Thymus (tissue), 11 donors: ENCODE results near the gene ABCD1. TPM values are rescaled to one million over a fixed set of nuclear protein-coding genes. Genes with fewer than 3 reads are reported as not detected.

Experiments
- DNase-seq, 9 donors: peaks; one replicate each; pipeline ENCODE4 v3.0.0-alpha.2; 2013; ENCODE audit warnings: low spot score in 9 of 9, low read depth in 6 of 9, missing footprints in 1 of 9
- H3K27ac ChIP-seq, 2 donors: one replicate each; pipeline ENCODE4 v1.5.1; 2013; ENCODE audit warnings: control low read depth in 1 of 2, low read depth in 1 of 2, low read length in 1 of 2, mild to moderate bottlenecking in 1 of 2, moderate library complexity in 1 of 2
- H3K27me3 ChIP-seq, 2 donors: one replicate each; pipeline ENCODE4 v1.5.1; 2013; ENCODE audit warnings: low read length in 1 of 2; ENCODE audit not compliant: control insufficient read depth in 2 of 2, insufficient read depth in 1 of 2
- H3K36me3 ChIP-seq, 2 donors: one replicate each; pipeline ENCODE4 v1.5.1; 2013; ENCODE audit warnings: low read length in 1 of 2, mild to moderate bottlenecking in 1 of 2, moderate library complexity in 1 of 2; ENCODE audit not compliant: control insufficient read depth in 2 of 2, insufficient read depth in 2 of 2
- H3K4me1 ChIP-seq, 2 donors: one replicate each; pipeline ENCODE4 v1.5.1; 2013; ENCODE audit warnings: low read length in 2 of 2; ENCODE audit not compliant: control insufficient read depth in 2 of 2, insufficient read depth in 2 of 2
- H3K4me3 ChIP-seq, 2 donors: one replicate each; pipeline ENCODE4 v1.5.1; 2013; ENCODE audit warnings: low read length in 2 of 2, control low read depth in 1 of 2, mild to moderate bottlenecking in 1 of 2
- H3K9me3 ChIP-seq, 2 donors: one replicate each; pipeline ENCODE4 v1.5.1; 2013; ENCODE audit warnings: low read length in 1 of 2, mild to moderate bottlenecking in 1 of 2; ENCODE audit not compliant: control insufficient read depth in 2 of 2, insufficient read depth in 1 of 2
- WGBS: extraction: QIAGEN DNeasy Blood & Tissue Kit; methylation state at CpG from one replicate; pipeline ENCODE4 v1.1.7; 2013; 5-methylcytosine and 5-hydroxymethylcytosine counted together
- polyA plus RNA-seq: library from polyadenylated mRNA; stranded (reverse); fragments of 200-250 nt; gene quantifications from one replicate; pipeline ENCODE4 v1.2.3, GENCODE V29; 2013
- total RNA-seq: library from RNA; stranded (reverse); fragments of 120-200 nt; gene quantifications from one replicate; pipeline ENCODE4 v1.2.4, GENCODE V29; 2013
- donor health status: healthy.

ABCD1 gene
- total and polyA plus RNA-seq, 2 donors: 4.7 to 6.8 TPM

DNA sequence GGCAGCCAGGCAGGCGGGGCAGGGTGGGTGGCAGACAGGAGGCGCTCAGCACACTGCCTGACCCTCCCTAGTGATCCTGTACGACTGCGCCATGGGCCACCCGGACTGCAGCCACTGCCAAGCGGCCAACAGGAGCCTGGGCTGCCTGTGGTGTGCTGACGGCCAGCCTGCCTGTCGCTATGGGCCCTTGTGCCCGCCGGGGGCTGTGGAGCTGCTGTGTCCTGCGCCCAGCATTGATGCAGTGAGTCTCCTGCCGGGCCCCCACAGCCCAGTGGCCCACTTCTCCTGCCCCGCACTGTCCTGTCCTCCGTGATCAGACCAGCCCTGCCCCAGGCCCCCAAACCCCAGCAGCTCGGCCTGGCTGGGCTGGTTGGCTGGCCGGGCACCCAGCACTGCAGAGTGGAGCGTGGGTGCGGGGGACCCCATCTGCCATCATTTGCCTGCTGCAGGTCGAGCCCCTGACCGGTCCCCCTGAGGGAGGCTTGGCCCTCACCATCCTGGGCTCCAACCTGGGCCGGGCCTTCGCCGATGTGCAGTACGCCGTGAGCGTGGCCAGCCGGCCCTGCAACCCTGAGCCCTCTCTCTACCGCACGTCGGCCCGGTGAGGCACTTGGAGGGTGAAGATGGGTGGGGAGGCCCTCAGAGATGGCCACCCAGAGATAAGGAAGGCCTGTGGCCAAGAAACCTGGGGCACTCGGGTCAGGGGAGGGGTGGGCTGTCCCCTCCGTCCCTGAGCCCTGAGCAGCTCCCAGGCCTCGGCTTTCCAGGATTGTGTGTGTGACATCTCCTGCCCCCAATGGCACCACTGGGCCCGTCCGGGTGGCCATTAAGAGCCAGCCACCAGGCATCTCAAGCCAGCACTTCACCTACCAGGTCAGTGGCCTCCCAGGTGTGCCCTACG lies 47.0 kb downstream of the ABCD1 start:
- peaks cover 0 to 2% of the 10 kb centered on the region in 2 donors for H3K27me3 ChIP-seq
- no peak overlapping the region for H3K4me3 ChIP-seq
- WGBS: 96% methylated on average over 37 of the region's 37 CpGs
- peaks cover 0 to under 1% of the 10 kb centered on the region in 2 donors for H3K4me1 ChIP-seq
- H3K27ac ChIP-seq: no peak overlapping the region
- H3K9me3 ChIP-seq: no peaks in the 10 kb centered on the region
- no peaks in the 10 kb centered on the region for H3K36me3 ChIP-seq
- no peak for DNase-seq

DNA sequence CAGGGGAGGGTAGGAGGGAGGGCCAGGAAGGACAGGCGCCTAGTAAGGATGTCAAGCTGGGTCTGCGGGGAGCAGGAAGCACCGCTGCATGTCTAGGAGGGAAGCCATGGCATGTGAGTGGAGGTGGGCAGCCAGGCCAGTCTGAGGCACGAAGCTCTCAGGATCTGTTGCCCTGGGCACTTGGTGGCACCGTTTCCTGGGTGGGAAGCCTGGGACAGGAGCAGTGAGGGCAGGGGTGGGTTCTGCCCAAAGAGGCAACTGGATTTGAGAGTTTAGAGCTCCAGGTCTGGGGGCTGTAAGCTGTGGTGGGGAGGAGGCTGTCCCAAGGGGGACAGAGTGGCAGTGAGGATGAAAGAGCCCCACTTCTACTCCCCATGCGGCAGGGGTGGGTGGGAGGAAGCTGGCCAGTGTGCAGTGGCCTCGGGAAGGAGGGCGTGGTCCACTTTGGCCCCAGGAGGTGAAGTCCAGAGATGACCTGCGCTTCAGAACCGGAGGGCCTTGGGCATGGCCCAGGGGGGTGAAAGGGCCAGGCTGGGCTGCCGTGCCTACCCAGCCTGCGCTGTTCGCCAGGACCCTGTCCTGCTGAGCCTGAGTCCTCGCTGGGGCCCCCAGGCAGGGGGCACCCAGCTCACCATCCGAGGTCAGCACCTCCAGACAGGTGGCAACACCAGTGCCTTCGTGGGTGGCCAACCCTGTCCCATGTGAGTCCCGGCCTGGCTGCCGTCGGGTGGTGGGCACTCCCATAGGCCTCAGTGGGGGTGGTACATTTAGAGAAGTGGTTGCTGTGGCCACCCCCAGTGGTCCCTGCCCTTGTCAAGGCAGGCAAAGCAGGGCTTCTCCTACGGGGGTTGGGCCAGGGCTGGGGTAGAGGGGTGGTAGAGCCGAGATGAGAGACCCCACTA lies 47.9 kb downstream of the ABCD1 start:
- H3K9me3 ChIP-seq: no peaks in the 10 kb centered on the region
- H3K27ac ChIP-seq: no peak overlapping the region
- no peaks in the 10 kb centered on the region for H3K36me3 ChIP-seq
- H3K4me3 ChIP-seq: no peak overlapping the region
- 91% methylated on average over 21 of the region's 21 CpGs for WGBS
- H3K27me3 ChIP-seq: peaks cover 0 to 2% of the 10 kb centered on the region in 2 donors
- H3K4me1 ChIP-seq: no peaks in the 10 kb centered on the region
- DNase-seq: no peak

GRCh38 chrX:153773218-153773611 lies 48.6 kb downstream of the ABCD1 start:
- no peaks in the 10 kb centered on the region for H3K4me1 ChIP-seq
- peaks cover 0 to 5% of the 10 kb centered on the region in 2 donors for H3K27me3 ChIP-seq
- H3K9me3 ChIP-seq: no peaks in the 10 kb centered on the region
- WGBS: 97% methylated on average over 23 of the region's 23 CpGs
- no peak for DNase-seq
- H3K4me3 ChIP-seq: no peak overlapping the region
- H3K36me3 ChIP-seq: no peaks in the 10 kb centered on the region
- no peak overlapping the region for H3K27ac ChIP-seq

GRCh38 chrX:153773741-153774575 lies 49.3 kb downstream of the ABCD1 start:
- no peaks in the 10 kb centered on the region for H3K9me3 ChIP-seq
- 94% methylated on average over 48 of the region's 48 CpGs for WGBS
- DNase-seq: no peak

GRCh38 chrX:153774576-153775292 lies 50.1 kb downstream of the ABCD1 start:
- H3K9me3 ChIP-seq: no peaks in the 10 kb centered on the region
- WGBS: 93% methylated on average over 36 of the region's 37 CpGs
- H3K4me3 ChIP-seq: no peak overlapping the region
- H3K27me3 ChIP-seq: peaks cover 0 to 8% of the 10 kb centered on the region in 2 donors
- no peaks in the 10 kb centered on the region for H3K36me3 ChIP-seq
- H3K4me1 ChIP-seq: no peaks in the 10 kb centered on the region
- no peak for DNase-seq
- H3K27ac ChIP-seq: no peak overlapping the region

More at GRCh38 chrX:153773741-153774575, 49.3 kb downstream of the ABCD1 start:
- Histone ChIP-seq H3K4me3 (no peak overlapping the region), H3K4me1 (no peaks in the 10 kb centered on the region), H3K27ac (no peak overlapping the region), H3K36me3 (no peaks in the 10 kb centered on the region), H3K27me3 (peaks cover 0 to 5% of the 10 kb centered on the region in 2 donors)

- 93% methylated on average over 42 of the region's 42 CpGs for WGBS
- H3K27me3 ChIP-seq: peaks cover 0 to 16% of the 10 kb centered on the region in 2 donors
- no peaks in the 10 kb centered on the region for H3K36me3 ChIP-seq
- H3K9me3 ChIP-seq: no peaks in the 10 kb centered on the region
- no peak overlapping the region for H3K4me3 ChIP-seq
- no peak overlapping the region for H3K27ac ChIP-seq
- DNase-seq: no peak
- H3K4me1 ChIP-seq: no peaks in the 10 kb centered on the region
Observed at GRCh38 chrX:153775293-153776119, 50.9 kb downstream of the ABCD1 start.

DNA sequence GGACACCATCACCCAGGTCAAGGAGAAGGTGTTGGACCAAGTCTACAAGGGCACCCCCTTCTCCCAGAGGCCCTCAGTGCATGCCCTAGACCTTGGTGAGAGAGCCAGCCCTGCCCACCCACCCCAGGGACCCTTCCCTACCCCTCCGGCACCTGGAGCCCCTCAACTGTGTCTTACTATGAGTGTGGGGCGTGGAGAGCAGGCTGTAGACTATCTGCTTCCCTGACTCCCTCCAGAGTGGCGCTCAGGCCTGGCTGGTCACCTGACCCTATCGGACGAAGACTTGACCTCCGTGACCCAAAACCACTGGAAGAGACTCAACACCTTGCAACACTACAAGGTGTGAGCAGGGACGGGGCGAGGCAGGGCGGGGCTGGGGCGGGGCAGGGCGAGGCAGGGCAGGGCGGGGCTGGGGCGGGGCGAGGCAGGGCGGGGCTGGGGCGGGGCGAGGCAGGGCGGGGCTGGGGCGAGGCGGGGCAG lies 51.5 kb downstream of the ABCD1 start:
- DNase-seq: no peak
- Histone ChIP-seq H3K4me3 (no peak overlapping the region), H3K9me3 (no peaks in the 10 kb centered on the region), H3K4me1 (no peaks in the 10 kb centered on the region), H3K27me3 (peaks cover 0 to 22% of the 10 kb centered on the region in 2 donors), H3K27ac (no peak overlapping the region), H3K36me3 (no peaks in the 10 kb centered on the region)
- WGBS: 92% methylated on average over 16 of the region's 20 CpGs
